Osteocyte (in vitro differentiated cells): ENCODE results near the gene PLEKHA3. TPM values are rescaled to one million over a fixed set of nuclear protein-coding genes. Genes with fewer than 3 reads are reported as not detected.

Experiments used
- DNase-seq: peaks from one replicate; pipeline ENCODE4 v3.0.0; 2021; ENCODE audit warnings: mixed read lengths; ENCODE audit not compliant: unreplicated experiment; ENCODE audit errors: extremely low spot score
- H3K27ac Mint-ChIP-seq: one replicate; pipeline ENCODE4 v1.8.0; 2021; ENCODE audit warnings: mild to moderate bottlenecking, mixed read lengths; ENCODE audit not compliant: unreplicated experiment
- H3K27me3 Mint-ChIP-seq: one replicate; pipeline ENCODE4 v1.8.0; 2021; ENCODE audit warnings: mixed read lengths; ENCODE audit not compliant: unreplicated experiment
- H3K36me3 Mint-ChIP-seq: one replicate; pipeline ENCODE4 v1.8.0; 2021; ENCODE audit warnings: mixed read lengths; ENCODE audit not compliant: unreplicated experiment
- H3K4me1 Mint-ChIP-seq: one replicate; pipeline ENCODE4 v1.8.0; 2021; ENCODE audit warnings: mixed read lengths; ENCODE audit not compliant: unreplicated experiment
- H3K4me3 Mint-ChIP-seq: one replicate; pipeline ENCODE4 v1.8.0; 2021; ENCODE audit warnings: mild to moderate bottlenecking, moderate library complexity, mixed read lengths; ENCODE audit not compliant: unreplicated experiment
- H3K9me3 Mint-ChIP-seq: one replicate; pipeline ENCODE4 v1.8.0; 2021; ENCODE audit warnings: mixed read lengths; ENCODE audit not compliant: unreplicated experiment
- total RNA-seq: library from RNA; stranded (reverse); gene quantifications from 2 replicates; pipeline ENCODE4 v1.2.1, GENCODE V29; 2021
- TF ChIP-seq, protein P1 (sequence below): fragments of 200-600 bp; sonication (generic); IDR thresholded peaks from 2 replicates; pipeline ENCODE4 v1.5.0; 2021; ENCODE audit warnings: antibody characterized with exemption, mild to moderate bottlenecking, moderate library complexity

Gene PLEKHA3
- total RNA-seq, 1 donor from 2014 or later, result 29.1 TPM

DNA sequence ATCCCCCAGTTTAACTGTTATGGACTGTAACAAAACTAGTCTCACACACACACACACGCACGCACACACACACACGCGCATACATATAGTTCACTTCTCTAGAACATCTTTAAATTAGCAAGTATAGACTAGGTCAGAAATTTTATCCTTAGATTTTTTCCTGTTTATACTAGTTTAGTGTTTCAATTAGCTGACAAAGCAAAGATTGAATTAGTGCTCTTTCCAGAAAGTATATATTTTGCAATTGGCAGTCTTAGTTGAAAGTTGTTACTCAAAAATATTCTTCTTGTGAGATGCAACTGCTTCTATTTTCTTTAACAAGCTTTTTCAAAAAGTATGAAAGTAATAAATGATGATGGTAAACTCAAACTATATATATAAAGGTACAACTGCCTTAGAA is 22.5 kb downstream of the PLEKHA3 start:
- no peak for DNase-seq
- Mint-ChIP-seq H3K9me3 (no peaks in the 10 kb centered on the region), H3K27ac (no peak overlapping the region), H3K4me1 (no peaks in the 10 kb centered on the region), H3K36me3 (peaks cover 55% of the 10 kb centered on the region), H3K27me3 (no peaks in the 10 kb centered on the region), H3K4me3 (no peak overlapping the region)
- TF ChIP-seq, protein P1, sequence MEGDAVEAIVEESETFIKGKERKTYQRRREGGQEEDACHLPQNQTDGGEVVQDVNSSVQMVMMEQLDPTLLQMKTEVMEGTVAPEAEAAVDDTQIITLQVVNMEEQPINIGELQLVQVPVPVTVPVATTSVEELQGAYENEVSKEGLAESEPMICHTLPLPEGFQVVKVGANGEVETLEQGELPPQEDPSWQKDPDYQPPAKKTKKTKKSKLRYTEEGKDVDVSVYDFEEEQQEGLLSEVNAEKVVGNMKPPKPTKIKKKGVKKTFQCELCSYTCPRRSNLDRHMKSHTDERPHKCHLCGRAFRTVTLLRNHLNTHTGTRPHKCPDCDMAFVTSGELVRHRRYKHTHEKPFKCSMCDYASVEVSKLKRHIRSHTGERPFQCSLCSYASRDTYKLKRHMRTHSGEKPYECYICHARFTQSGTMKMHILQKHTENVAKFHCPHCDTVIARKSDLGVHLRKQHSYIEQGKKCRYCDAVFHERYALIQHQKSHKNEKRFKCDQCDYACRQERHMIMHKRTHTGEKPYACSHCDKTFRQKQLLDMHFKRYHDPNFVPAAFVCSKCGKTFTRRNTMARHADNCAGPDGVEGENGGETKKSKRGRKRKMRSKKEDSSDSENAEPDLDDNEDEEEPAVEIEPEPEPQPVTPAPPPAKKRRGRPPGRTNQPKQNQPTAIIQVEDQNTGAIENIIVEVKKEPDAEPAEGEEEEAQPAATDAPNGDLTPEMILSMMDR, result no peak

DNA sequence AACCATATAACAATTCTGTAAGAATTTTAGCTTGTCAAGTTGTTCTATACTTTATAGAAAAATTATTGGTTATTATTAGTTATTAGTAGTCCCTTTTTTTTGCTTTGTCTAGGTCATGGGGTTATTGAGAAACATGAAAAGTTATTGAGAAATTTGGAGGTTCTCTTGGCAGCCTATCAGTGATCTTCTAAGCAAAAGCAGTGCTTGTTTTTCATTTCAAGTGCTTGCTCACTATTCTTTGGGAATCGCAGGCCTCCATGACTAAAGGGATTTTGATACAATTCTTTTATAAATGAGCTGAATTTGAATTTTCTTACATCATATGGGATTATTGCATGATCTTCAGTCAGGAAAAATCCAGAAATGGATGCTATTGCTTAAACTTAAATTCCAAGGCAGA is 25.8 kb downstream of the PLEKHA3 start:
- Mint-ChIP-seq H3K27me3 (no peaks in the 10 kb centered on the region), H3K4me3 (no peak overlapping the region), H3K27ac (no peak overlapping the region), H3K36me3 (peaks cover 42% of the 10 kb centered on the region), H3K9me3 (no peaks in the 10 kb centered on the region), H3K4me1 (no peaks in the 10 kb centered on the region)
- TF ChIP-seq, protein P1, result no peak
- no peak for DNase-seq

DNA sequence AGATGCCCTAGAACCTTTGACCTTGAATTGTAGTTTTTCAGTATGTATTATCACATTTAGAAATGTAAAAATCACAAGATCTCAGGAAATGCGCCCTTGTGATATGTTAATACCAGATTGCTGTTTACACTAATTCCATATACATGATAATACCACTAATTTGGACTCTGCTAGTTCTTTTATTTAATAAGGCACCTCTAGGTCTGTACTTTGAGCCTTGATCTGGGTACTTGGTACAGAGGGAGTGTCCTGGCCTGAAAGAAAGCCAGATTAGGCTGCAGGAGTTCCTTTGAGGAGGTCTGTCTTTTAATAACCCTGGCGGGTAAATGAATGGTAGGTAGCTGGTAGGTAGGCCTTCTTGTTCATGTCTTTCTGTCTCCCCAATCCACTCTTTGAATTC is 26.3 kb downstream of the PLEKHA3 start:
- no peaks in the 10 kb centered on the region for H3K9me3 Mint-ChIP-seq
- no peak overlapping the region for H3K27ac Mint-ChIP-seq
- H3K36me3 Mint-ChIP-seq, result peaks cover 38% of the 10 kb centered on the region
- H3K4me1 Mint-ChIP-seq, result no peaks in the 10 kb centered on the region
- TF ChIP-seq, protein P1, result no peak
- no peak for DNase-seq
- H3K4me3 Mint-ChIP-seq, result no peak overlapping the region
- no peaks in the 10 kb centered on the region for H3K27me3 Mint-ChIP-seq

DNA sequence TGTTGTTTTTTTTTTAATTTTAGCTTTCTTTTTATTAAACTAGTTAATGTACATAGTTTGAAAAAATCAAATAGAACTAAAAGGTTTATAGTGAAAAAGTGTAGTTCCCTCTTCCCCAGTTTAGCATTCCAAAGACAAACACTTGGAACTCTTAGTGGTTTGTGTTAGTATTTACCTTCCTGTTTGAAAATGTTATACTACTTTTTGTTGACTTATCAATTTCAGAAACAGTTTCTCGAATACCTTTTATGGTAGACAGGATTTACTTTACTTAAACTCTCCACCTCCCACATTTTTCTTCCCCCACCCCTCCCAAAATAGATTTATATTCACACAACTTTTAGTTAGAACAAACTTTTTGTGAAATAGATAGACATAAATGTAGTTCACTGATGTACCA is 26.7 kb downstream of the PLEKHA3 start:
- TF ChIP-seq, protein P1, result no peak
- no peaks in the 10 kb centered on the region for H3K9me3 Mint-ChIP-seq
- no peak overlapping the region for H3K27ac Mint-ChIP-seq
- DNase-seq, result no peak
- no peaks in the 10 kb centered on the region for H3K4me1 Mint-ChIP-seq
- no peak overlapping the region for H3K4me3 Mint-ChIP-seq
- H3K27me3 Mint-ChIP-seq, result no peaks in the 10 kb centered on the region
- H3K36me3 Mint-ChIP-seq, result peaks cover 37% of the 10 kb centered on the region

DNA sequence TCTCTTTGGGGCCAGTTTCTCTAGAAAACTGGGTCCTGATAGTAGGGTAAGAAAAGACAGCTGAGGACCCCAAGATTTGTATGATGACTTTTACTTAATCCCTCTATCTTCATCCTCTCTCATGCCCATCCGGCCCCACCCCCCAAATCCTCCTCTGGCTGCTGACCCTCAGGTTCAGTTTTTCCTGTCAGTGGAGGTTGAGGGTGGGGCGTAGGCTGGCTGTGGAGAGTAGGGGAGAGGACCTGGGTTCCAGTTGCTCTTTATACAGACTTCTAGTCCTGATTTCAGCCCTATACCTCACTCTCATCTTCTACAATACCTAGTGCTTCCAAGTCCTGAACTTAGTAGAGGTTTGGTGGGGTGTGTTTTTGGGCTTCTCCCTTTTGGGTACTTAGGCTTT is 28.4 kb downstream of the PLEKHA3 start:
- Mint-ChIP-seq H3K4me3 (no peak overlapping the region), H3K9me3 (no peaks in the 10 kb centered on the region), H3K36me3 (peaks cover 29% of the 10 kb centered on the region), H3K27ac (no peak overlapping the region), H3K27me3 (no peaks in the 10 kb centered on the region), H3K4me1 (no peaks in the 10 kb centered on the region)
- TF ChIP-seq, protein P1, result no peak
- no peak for DNase-seq
